SKM-1 (cell line): ENCODE results near the gene RAB3IP.
"Not testable (repeated sequence)": the region's sequence is repeated elsewhere in the genome, so short reads cannot be mapped to it uniquely, and the experiment has no call there.

Source experiments
- DNase-seq: peaks from one replicate; lab custom pipeline; 2025; ENCODE audit not compliant: unreplicated experiment; lab: John Stamatoyannopoulos, UW

Gene RAB3IP

DNA sequence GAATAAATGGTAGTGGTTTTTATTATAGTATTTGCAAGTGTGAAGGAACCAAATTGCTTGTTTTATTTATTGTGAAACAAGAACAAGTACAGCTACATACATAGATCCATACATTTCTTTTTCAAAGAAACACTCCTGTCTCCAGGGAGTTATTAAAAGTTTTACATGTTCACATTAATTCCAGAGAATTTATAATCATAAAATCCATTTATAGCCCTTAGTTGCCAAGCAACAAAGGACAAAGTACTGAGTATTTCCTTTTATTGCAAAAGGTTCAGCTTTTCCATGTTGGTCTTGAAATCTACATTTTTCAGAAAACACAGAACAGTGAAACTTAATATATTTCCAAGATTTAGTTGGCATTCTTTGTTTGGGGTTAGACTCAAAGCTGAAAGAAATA lies 95.9 kb downstream of the RAB3IP start:
- DNase-seq = no peak

- DNase-seq = no peak
These were observed 96.4 kb downstream of the RAB3IP start for GRCh38 chr12:69835081-69835480.

GRCh38 chr12:69836015-69836414 lies 97.4 kb downstream of the RAB3IP start:
- no peak for DNase-seq

GRCh38 chr12:69837191-69837590 lies 98.5 kb downstream of the RAB3IP start:
- no peak for DNase-seq

- DNase-seq = no peak
These were observed 99.2 kb downstream of the RAB3IP start for GRCh38 chr12:69837657-69838415.

- no peak for DNase-seq
These were observed 102.1 kb downstream of the RAB3IP start for GRCh38 chr12:69840727-69841126.

DNA sequence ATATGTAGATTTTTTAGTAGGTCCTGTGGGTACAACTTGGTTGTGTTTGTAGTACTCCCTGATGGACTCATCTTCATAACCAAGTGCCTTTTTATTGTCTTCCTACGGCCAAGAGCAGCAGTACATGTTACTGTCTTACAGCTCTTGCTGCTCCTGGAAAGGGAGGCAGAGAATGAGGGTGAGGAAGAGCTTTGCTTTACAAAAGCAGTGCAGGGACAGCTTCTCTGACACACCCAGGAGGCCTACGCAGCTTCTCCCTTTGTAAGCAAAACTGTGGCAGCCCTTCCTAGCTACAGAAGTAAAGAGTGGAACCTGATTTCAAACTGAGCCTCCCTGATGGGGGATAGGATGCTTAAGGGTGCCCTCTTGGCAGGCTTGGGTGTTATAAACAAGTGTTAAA lies 104.9 kb downstream of the RAB3IP start:
- no peak for DNase-seq

DNA sequence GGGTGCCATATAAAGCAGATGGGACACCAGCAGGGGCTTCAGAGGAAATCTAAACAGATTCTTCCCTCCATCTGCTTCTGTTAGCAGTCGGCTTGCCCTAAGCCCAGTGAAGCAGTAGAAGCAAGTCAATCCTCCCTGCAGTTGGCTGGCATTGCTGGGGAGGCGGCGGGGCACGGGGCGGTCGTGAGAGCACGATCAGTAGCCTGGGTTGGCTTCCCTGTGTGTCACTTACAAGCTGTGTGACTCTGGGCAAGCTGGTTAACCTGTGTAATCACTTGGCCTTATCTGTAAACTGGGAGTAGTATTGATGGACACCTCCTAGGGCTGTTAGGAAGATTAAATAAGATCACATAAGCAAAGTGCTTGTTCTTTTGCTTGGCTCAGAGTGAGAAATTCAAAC lies 105.8 kb downstream of the RAB3IP start:
- no peak for DNase-seq

DNA sequence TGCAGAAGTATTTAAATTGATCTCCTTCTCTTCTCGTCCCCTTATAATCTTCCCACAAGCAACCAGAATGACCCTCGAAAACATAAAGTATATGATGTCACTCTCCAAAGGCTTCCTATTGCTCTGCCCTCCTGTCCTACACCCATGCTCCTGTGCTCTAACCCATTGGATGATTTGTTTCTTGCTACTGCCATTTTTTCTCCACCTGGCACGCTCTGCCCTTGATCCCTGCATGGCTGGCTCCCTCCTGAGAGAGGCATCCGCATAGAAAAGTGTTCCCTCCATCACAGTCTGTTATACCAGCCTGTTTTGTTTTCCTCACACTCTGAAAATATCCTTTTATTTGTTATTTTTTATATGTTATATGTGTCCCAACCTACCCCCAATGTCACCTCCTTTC lies 106.2 kb downstream of the RAB3IP start:
- DNase-seq = no peak

DNA sequence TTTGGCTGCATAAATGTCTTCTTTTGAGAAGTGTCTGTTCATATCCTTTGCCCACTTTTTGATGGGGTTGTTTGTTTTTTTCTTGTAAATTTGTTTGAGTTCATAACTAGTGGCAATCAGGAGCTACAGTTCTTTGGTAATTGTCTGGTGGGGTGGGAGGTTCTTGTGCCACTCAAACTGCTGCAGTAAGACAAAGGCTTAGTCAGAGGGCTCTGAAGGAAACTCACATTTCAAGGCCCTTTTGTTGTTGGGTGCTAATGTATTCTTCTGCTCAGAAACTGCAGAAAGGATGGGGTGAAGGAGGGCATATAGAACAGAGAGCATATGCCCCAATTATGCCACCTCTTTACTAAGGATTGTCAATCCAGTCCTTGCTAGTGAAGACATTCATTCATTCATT lies 108.3 kb downstream of the RAB3IP start:
- DNase-seq = no peak

GRCh38 chr12:69851976-69852375 lies 113.3 kb downstream of the RAB3IP start:
- DNase-seq = no peak

DNA sequence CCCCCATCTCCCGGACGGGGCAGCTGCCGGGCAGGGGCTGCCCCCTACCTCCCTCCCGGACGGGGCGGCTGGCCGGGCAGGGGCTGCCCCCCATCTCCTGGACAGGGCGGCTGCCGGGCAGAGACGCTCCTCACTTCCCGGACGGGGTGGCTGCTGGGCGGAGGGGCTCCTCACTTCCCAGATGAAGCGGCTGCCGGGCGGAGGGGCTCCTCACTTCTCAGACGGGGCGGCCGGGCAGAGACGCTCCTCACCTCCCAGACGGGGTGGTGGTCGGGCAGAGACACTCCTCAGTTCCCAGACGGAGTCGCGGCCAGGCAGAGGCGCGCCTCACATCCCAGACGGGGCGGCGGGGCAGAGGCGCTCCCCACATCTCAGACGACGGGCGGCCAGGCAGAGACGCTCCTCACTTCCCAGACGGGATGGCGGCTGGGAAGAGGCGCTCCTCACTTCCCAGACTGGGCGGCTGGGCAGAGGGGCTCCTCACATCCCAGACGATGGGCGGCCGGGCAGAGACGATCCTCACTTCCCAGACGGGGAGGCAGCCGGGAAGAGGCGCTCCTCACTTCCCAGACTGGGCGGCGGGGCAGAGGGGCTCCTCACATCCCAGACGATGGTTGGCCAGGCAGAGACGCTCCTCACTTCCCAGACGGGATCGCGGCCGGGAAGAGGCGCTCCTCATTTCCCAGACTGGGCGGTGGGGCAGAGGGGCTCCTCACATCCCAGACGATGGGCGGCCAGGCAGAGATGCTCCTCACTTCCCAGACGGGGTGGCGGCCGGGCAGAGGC lies 114.7 kb downstream of the RAB3IP start:
- not testable (repeated sequence) for DNase-seq

DNA sequence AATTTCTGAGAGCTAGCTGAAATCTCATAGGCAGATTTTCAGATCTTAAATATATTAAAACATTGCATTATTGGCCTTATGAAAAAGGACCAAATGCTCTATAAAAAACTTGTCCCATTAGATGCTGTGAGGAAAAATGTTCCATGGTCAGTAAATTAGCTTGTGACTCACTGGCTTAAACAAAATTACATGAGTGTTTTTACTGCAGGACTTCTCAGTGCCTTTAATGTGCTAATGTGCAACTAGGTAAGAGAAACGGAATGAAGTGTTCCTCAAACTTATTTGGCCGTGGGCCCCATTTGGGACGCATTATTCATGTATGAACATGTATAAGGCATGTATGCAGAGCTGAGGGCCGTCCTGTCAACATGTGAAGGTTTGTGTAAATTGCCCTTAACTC lies 128.0 kb downstream of the RAB3IP start:
- no peak for DNase-seq

DNA sequence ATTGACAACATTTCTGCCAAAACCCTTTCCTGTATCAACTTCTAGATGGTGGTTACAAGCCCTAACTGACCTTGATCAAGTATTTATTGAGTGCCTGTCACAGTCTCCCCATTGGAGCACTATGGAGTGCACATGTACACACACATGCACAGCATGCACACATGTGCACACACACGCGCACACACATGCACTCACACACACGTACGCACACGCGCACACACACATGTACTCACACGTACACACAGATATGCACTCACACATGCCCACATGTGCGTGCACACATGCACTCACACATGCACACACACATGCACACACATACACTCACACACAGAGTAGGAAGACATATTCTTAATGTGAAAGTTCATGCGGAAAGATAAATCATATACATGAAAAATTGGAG lies 130.0 kb downstream of the RAB3IP start:
- no peak for DNase-seq

DNA sequence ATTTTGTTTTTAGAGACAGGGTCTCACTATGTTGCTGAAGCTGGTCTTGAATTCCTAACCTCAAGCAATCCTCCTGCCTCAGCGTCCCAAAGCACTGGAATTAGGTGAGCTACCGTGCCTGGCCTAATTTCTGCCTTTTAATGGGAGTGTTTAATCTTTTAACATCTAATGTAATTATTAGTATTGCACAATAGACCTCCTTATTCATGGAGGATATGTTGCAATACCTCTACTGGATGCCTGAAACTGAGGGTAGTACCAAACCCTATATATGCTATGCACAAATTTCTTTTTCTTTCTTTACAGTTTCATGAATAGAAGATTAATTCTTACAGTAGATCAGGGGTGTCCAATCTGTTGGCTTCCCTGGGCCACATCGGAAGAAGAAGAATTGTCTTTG lies 134.1 kb downstream of the RAB3IP start:
- DNase-seq = no peak
